A673 (cell line): ENCODE measurements around the gene COLEC12. TPM values are rescaled to one million over a fixed set of nuclear protein-coding genes. Genes with fewer than 3 reads are reported as not detected.

ENCODE experiments used
- BruUV-seq: library from RNA; stranded (reverse); fragments of 400-500 nt; replicated peaks from 2 replicates; lab custom pipeline; 2021; lab: Mats Ljungman, UMichigan
- CTCF ChIA-PET: fragments of 300-600 bp; sonication (Branson Sonifier 250); formaldehyde crosslinking; loops from one replicate; lab custom pipeline; 2022; ENCODE audit warnings: antibody characterized with exemption; lab: Charles Lee
- POLR2A ChIA-PET: fragments of 300-600 bp; sonication (Branson Sonifier 250); formaldehyde crosslinking; loops from one replicate; lab custom pipeline; 2022; ENCODE audit warnings: antibody characterized with exemption; ENCODE audit not compliant: low non-redundant PET; lab: Charles Lee
- DNase-seq: peaks from one replicate; pipeline ENCODE4 v3.0.0-alpha.2; 2015; ENCODE audit warnings: low spot score
- H3K27ac ChIP-seq: fragments of 200-600 bp; sonication (generic); 2 replicates; pipeline ENCODE4 v1.5.1; 2016; ENCODE audit warnings: mixed run types, low read depth, mild to moderate bottlenecking, mixed read lengths, antibody characterized with exemption, low read length; ENCODE audit not compliant: poor library complexity, severe bottlenecking
- H3K27me3 ChIP-seq: fragments of 200-600 bp; sonication (generic); replicated peaks from 2 replicates; pipeline ENCODE4 v1.6.1; 2017; ENCODE audit warnings: mixed run types, low read depth, mild to moderate bottlenecking, mixed read lengths, antibody characterized with exemption, low read length; ENCODE audit not compliant: insufficient read depth, poor library complexity
- H3K36me3 ChIP-seq: fragments of 200-600 bp; sonication (generic); 2 replicates; pipeline ENCODE4 v1.6.1; 2016; ENCODE audit warnings: mixed run types, mild to moderate bottlenecking, mixed read lengths, antibody characterized with exemption, low read length; ENCODE audit not compliant: insufficient read depth, poor library complexity, severe bottlenecking
- H3K4me1 ChIP-seq: fragments of 200-600 bp; sonication (generic); 2 replicates; pipeline ENCODE4 v1.6.1; 2017; ENCODE audit warnings: mixed run types, mild to moderate bottlenecking, mixed read lengths, antibody characterized with exemption, low read length; ENCODE audit not compliant: insufficient read depth, poor library complexity, severe bottlenecking
- H3K4me3 ChIP-seq: fragments of 200-600 bp; sonication (generic); 2 replicates; pipeline ENCODE4 v1.5.1; 2016; ENCODE audit warnings: low read depth, mixed run types, mild to moderate bottlenecking, mixed read lengths, low read length; ENCODE audit not compliant: poor library complexity, severe bottlenecking
- H3K9me3 ChIP-seq: fragments of 200-600 bp; sonication (generic); 2 replicates; pipeline ENCODE4 v1.6.1; 2016; ENCODE audit warnings: mixed run types, low read depth, mild to moderate bottlenecking, mixed read lengths, antibody characterized with exemption, low read length; ENCODE audit not compliant: poor library complexity, severe bottlenecking
- EZH2 ChIP-seq: fragments of 200-600 bp; sonication (generic); IDR thresholded peaks from 2 replicates; pipeline ENCODE4 v1.6.1; 2017; ENCODE audit warnings: borderline replicate concordance, low read depth, mild to moderate bottlenecking, mixed read lengths, antibody characterized with exemption, low read length; ENCODE audit not compliant: poor library complexity, severe bottlenecking
- intact Hi-C: fragments of 100-400 bp; cut with micrococcal nuclease; formaldehyde crosslinking; loops from one replicate; pipeline ENCODE4 v1.10.0; 2022; ENCODE audit not compliant: unreplicated experiment
- total RNA-seq: library from RNA; stranded (reverse); gene quantifications from 2 replicates; pipeline ENCODE4 v1.2.3, GENCODE V29; 2021
- TF ChIP-seq, protein P1 (sequence below): fragments of 300-800, 200-600 bp; sonication (generic); conservative IDR thresholded peaks from 2 replicates; pipeline ENCODE4 v1.5.1; 2017; ENCODE audit warnings: low read depth, mild to moderate bottlenecking, antibody characterized with exemption, low read length, moderate library complexity, mixed read lengths

The COLEC12 gene
- total RNA-seq, 1 experiment from 2014 or later: 0.86 TPM

DNA sequence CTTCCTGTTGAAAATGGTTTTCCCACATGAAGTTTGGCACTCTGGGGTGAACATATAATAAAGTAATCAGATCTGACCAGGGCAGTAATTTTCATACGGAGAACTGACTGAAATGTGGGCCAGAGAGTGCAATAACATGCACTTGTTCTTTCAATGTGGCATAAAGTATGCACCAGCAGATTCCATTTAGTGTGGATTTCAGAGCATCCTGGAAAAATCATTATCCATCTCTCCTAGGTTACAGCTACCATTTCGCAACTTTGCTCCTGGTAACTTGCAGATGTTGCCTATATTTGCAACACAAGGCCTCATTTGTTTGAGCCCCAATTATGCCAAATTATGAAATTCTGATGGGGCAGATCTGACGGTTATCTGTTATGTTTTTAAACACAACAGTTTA lies 55.4 kb downstream of the COLEC12 start:
- H3K27me3 ChIP-seq: no peaks in the 10 kb centered on the region
- intact Hi-C loops: no loop called here
- POLR2A ChIA-PET: no interaction called here
- no peak overlapping the region for H3K4me3 ChIP-seq
- TF ChIP-seq, protein P1, sequence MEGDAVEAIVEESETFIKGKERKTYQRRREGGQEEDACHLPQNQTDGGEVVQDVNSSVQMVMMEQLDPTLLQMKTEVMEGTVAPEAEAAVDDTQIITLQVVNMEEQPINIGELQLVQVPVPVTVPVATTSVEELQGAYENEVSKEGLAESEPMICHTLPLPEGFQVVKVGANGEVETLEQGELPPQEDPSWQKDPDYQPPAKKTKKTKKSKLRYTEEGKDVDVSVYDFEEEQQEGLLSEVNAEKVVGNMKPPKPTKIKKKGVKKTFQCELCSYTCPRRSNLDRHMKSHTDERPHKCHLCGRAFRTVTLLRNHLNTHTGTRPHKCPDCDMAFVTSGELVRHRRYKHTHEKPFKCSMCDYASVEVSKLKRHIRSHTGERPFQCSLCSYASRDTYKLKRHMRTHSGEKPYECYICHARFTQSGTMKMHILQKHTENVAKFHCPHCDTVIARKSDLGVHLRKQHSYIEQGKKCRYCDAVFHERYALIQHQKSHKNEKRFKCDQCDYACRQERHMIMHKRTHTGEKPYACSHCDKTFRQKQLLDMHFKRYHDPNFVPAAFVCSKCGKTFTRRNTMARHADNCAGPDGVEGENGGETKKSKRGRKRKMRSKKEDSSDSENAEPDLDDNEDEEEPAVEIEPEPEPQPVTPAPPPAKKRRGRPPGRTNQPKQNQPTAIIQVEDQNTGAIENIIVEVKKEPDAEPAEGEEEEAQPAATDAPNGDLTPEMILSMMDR: no peak
- TF ChIP-seq EZH2: no peak
- no peaks in the 10 kb centered on the region for H3K36me3 ChIP-seq
- BruUV-seq: no TSS peak
- H3K27ac ChIP-seq: no peak overlapping the region
- H3K9me3 ChIP-seq: no peaks in the 10 kb centered on the region
- H3K4me1 ChIP-seq: no peaks in the 10 kb centered on the region
- CTCF ChIA-PET: no interaction called here
- no peak for DNase-seq

DNA sequence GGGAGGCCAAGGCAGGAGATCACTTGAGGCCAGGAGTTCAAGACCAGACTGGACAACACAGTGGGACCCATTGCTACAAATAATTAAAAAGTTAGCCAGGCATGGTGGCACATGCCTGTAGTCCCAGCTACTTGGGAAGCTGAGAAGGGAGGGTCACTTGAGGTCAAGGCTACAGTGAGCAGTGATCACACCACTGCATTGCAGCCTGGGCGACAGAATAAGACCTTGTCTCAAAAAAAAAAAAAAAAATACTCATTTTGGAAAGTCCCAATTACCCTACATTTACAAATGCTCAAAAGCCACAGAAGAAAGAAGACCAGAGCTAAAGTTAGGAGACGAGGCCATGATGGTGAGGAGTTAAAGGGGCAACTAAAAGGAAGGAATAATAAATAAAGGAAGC lies 61.9 kb downstream of the COLEC12 start:
- intact Hi-C loops: no loop called here
- no peaks in the 10 kb centered on the region for H3K4me1 ChIP-seq
- H3K27me3 ChIP-seq: no peaks in the 10 kb centered on the region
- no TSS peak for BruUV-seq
- no peaks in the 10 kb centered on the region for H3K36me3 ChIP-seq
- H3K4me3 ChIP-seq: no peak overlapping the region
- POLR2A ChIA-PET: no interaction called here
- no peak for DNase-seq
- no peak overlapping the region for H3K27ac ChIP-seq
- CTCF ChIA-PET: no interaction called here
- TF ChIP-seq, protein P1: no peak
- no peak for TF ChIP-seq EZH2
- H3K9me3 ChIP-seq: peaks cover 4% of the 10 kb centered on the region

DNA sequence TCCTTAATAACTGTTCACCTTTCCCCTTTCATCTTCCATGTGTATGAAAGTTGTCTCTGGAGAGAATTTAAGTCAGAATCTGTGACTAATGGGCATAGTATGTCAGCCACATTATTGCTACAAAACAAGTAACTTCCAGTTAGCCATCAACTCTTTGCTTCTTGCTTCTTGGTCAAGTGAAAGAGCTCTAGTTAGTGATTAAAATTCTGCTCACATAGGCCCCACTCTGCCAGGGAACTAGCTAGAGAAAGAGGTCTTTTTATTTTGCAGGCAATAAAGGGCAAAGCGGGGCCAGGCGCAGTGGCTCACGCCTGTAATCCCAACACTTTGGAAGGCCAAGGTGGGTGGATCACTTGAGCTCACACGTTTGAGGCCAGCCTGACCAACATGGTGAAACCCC lies 64.6 kb downstream of the COLEC12 start:
- no peak for DNase-seq
- no TSS peak for BruUV-seq
- CTCF ChIA-PET: no interaction called here
- Histone ChIP-seq H3K4me1 (no peaks in the 10 kb centered on the region), H3K9me3 (peaks cover 4% of the 10 kb centered on the region), H3K27ac (no peak overlapping the region), H3K36me3 (no peaks in the 10 kb centered on the region), H3K4me3 (no peak overlapping the region), H3K27me3 (no peaks in the 10 kb centered on the region)
- intact Hi-C loops: no loop called here
- TF ChIP-seq, protein P1: no peak
- no peak for TF ChIP-seq EZH2
- POLR2A ChIA-PET: no interaction called here
